Keratinocyte (primary cell): ENCODE data around the gene IQGAP3. TPM values are rescaled to one million over a fixed set of nuclear protein-coding genes. Genes with fewer than 3 reads are reported as not detected.
A peak's percentile ranks its signal among the peaks of the same experiment; 100 is the strongest.

Source experiments
- DNase-seq: peaks from one replicate; pipeline ENCODE4 v3.0.0-alpha.2; 2011; ENCODE audit warnings: low read depth, missing footprints, low spot score
- FAIRE-seq: peaks from 2 replicates; lab custom pipeline; 2011; peaks lifted over from hg19 to GRCh38; lab: Jason Lieb, UNC
- H2AFZ ChIP-seq: 2 replicates; pipeline ENCODE4 v1.6.0; 2012; ENCODE audit warnings: low read length, control low read depth, inconsistent platforms; ENCODE audit not compliant: control insufficient read depth
- H3K27ac ChIP-seq: 2 replicates; pipeline ENCODE4 v1.5.1; 2011; ENCODE audit warnings: low read length; ENCODE audit not compliant: control insufficient read depth, insufficient read depth
- H3K27me3 ChIP-seq: 3 replicates; pipeline ENCODE4 v1.6.0; 2011; ENCODE audit warnings: low read length; ENCODE audit not compliant: control insufficient read depth, insufficient read depth; ENCODE audit errors: extremely low read depth
- H3K36me3 ChIP-seq, 2 experiments: 2 replicates in 1 of 2; 3 replicates in 1 of 2; pipeline ENCODE4 v1.5.1; 2011; ENCODE audit warnings: low read length in 2 of 2, mild to moderate bottlenecking in 1 of 2; ENCODE audit not compliant: control insufficient read depth in 2 of 2, insufficient read depth in 2 of 2; ENCODE audit errors: extremely low read depth in 1 of 2
- H3K4me1 ChIP-seq: 3 replicates; pipeline ENCODE4 v1.5.1; 2011; ENCODE audit warnings: low read length; ENCODE audit not compliant: control insufficient read depth, insufficient read depth; ENCODE audit errors: extremely low read depth
- H3K4me2 ChIP-seq: 3 replicates; pipeline ENCODE4 v1.6.0; 2011; ENCODE audit warnings: low read depth, low read length; ENCODE audit not compliant: control insufficient read depth, insufficient read depth; ENCODE audit errors: extremely low read depth
- H3K4me3 ChIP-seq, 3 experiments: fragments of 200-600 bp in 1 of 3; sonication (generic) in 1 of 3; 2 replicates in 2 of 3; 3 replicates in 1 of 3; pipeline ENCODE4 v1.5.1; 2011 to 2016; ENCODE audit warnings: low read length in 3 of 3, mild to moderate bottlenecking in 3 of 3, control low read depth in 2 of 3, inconsistent platforms in 1 of 3, low read depth in 1 of 3, mixed read lengths in 1 of 3, mixed run types in 1 of 3, moderate library complexity in 1 of 3; ENCODE audit not compliant: control insufficient read depth in 2 of 3, insufficient read depth in 2 of 3; ENCODE audit errors: extremely low read depth in 1 of 3
- H3K79me2 ChIP-seq: 2 replicates; pipeline ENCODE4 v1.6.0; 2012; ENCODE audit warnings: low read length; ENCODE audit not compliant: control insufficient read depth, insufficient read depth
- H3K9ac ChIP-seq: 3 replicates; pipeline ENCODE4 v1.6.0; 2011; ENCODE audit warnings: low read length; ENCODE audit not compliant: control insufficient read depth, insufficient read depth; ENCODE audit errors: extremely low read depth
- H3K9me1 ChIP-seq: 3 replicates; pipeline ENCODE4 v1.6.0; 2011; ENCODE audit warnings: low read length; ENCODE audit not compliant: control insufficient read depth, insufficient read depth; ENCODE audit errors: extremely low read depth
- H3K9me3 ChIP-seq: 2 replicates; pipeline ENCODE4 v1.5.1; 2012; ENCODE audit warnings: low read depth, low read length; ENCODE audit not compliant: control insufficient read depth
- H4K20me1 ChIP-seq: 3 replicates; pipeline ENCODE4 v1.6.0; 2011; ENCODE audit warnings: low read length; ENCODE audit not compliant: control insufficient read depth, insufficient read depth; ENCODE audit errors: extremely low read depth
- CTCF ChIP-seq, 3 experiments: IDR thresholded peaks in 1 of 3; conservative IDR thresholded peaks in 1 of 3; optimal IDR thresholded peaks in 1 of 3; 2 replicates in 2 of 3; 3 replicates in 1 of 3; pipeline versions ENCODE3 to v1.5.1; 2011; ENCODE audit warnings: low read length in 3 of 3, mild to moderate bottlenecking in 3 of 3, moderate library complexity in 2 of 3, control low read depth in 1 of 3, inconsistent platforms in 1 of 3; ENCODE audit not compliant: insufficient read depth in 2 of 3; ENCODE audit errors: extremely low read depth in 1 of 3
- EZH2 ChIP-seq: IDR thresholded peaks from one replicate; pipeline ENCODE4 v1.6.1; 2012; ENCODE audit warnings: inconsistent platforms, mild to moderate bottlenecking, low read length, moderate library complexity
- dilution Hi-C: fragments of 300-500 bp; cut with MboI; formaldehyde crosslinking; loops from one replicate; pipeline ENCODE4 v1.7.0; 2020; ENCODE audit warnings: low sequenced_read_pairs; ENCODE audit not compliant: extremely low pct_ligation_motif_present
- polyA plus RNA-seq, 5 experiments: library from polyadenylated mRNA; depleted of rRNA in 3 of 5; stranded (reverse) in 3 of 5; stranded (forward) in 1 of 5; unstranded in 1 of 5; fragments of >200 nt; gene quantifications; 1 replicate in 1 of 5; 2 replicates in 3 of 5; 3 replicates in 1 of 5; pipeline versions ENCODE4 v1.2.1 to v1.2.3, GENCODE V29; 2011 to 2012; ENCODE audit warnings: missing spikeins in 2 of 5, low read depth in 1 of 5, low replicate concordance in 1 of 5

IQGAP3 gene
- polyA plus RNA-seq, 1 donor (not counting 4 experiments of a cell fraction or from before 2014, with no cell fraction given): 5.3 TPM

- Histone ChIP-seq H3K4me3 (no peak overlapping the region), H3K4me2 (no peak overlapping the region), H3K9ac (no peak overlapping the region), H3K79me2 (no peaks in the 10 kb centered on the region), H3K4me1 (peaks cover 3% of the 10 kb centered on the region), H3K36me3 (no peaks in the 10 kb centered on the region), H3K27me3 (no peaks in the 10 kb centered on the region), H2AFZ (no peak overlapping the region), H3K9me1 (no peaks in the 10 kb centered on the region), H3K27ac (no peak overlapping the region), H4K20me1 (no peaks in the 10 kb centered on the region), H3K9me3 (no peaks in the 10 kb centered on the region)
- DNase-seq (no peak), FAIRE-seq (peak; percentile 65)
- TF ChIP-seq CTCF (optimal IDR thresholded peaks at IDR 0.05 in 1 of 3, IDR thresholded peaks at IDR 0.05 in 1 of 3, conservative IDR thresholded peaks at IDR 0.05 in 1 of 3; ENCODE audit: extremely low read depth in 1 of 3, insufficient read depth in 2 of 3, low read length in 3 of 3) (peak; percentile 85 to 89 (median 85)), EZH2 (no peak)
- dilution Hi-C loops: no loop called here
Observed at GRCh38 chr1:156583821-156584622, 11.7 kb upstream of the IQGAP3 start.

DNA sequence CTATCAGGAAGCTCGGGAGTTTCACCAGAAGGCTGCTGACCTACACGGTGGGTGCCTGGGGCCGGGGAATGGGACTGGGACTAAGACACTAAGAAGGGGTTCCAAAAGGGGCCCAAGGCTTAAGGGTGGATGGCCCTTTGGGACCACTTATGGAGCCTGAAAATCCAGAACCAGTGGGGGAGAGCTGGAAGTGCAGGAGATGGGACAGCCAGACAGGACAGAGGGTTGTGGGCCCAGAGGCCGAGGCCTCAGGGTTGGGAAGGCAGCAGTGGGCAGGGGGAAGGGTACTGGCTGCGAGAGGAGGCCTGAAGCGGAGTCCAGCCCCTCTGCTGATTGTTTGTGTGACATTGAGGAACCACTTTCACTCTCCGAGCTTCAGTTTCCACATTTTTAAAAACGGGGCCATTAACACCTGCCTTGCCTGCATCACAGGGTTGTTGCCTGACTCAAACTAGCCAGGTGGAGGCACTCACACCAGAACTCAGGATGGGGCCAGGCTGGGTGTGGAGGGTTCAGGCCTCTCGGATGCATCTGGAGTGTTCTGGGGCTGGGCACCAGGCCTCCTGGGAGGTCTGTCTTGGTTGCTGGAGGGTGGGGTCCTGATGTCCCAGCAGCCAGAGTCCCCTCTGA, 10.1 kb upstream of the IQGAP3 start:
- FAIRE-seq (no peak), DNase-seq (no peak)
- H2AFZ ChIP-seq: no peak overlapping the region
- no peaks in the 10 kb centered on the region for H3K9me1 ChIP-seq
- H3K36me3 ChIP-seq: no peaks in the 10 kb centered on the region
- no peaks in the 10 kb centered on the region for H3K27me3 ChIP-seq
- no peak overlapping the region for H3K9ac ChIP-seq
- peaks cover 3% of the 10 kb centered on the region for H3K4me1 ChIP-seq
- dilution Hi-C loops: no loop called here
- H4K20me1 ChIP-seq: no peaks in the 10 kb centered on the region
- H3K4me2 ChIP-seq: no peak overlapping the region
- no peak overlapping the region for H3K27ac ChIP-seq
- no peaks in the 10 kb centered on the region for H3K9me3 ChIP-seq
- no peaks in the 10 kb centered on the region for H3K79me2 ChIP-seq
- no peak for TF ChIP-seq EZH2
- no peak for TF ChIP-seq CTCF (optimal IDR thresholded peaks at IDR 0.05 in 1 of 3, IDR thresholded peaks at IDR 0.05 in 1 of 3, conservative IDR thresholded peaks at IDR 0.05 in 1 of 3; ENCODE audit: extremely low read depth in 1 of 3, insufficient read depth in 2 of 3, low read length in 3 of 3)
- no peak overlapping the region for H3K4me3 ChIP-seq
